Kidney (tissue), 14 donors: ENCODE data around the gene CASP14. TPM values are rescaled to one million over a fixed set of nuclear protein-coding genes. Genes with fewer than 3 reads are reported as not detected.

Experiments used
- DNase-seq, 5 donors: peaks; one replicate each; pipeline ENCODE4 v3.0.0-alpha.2; 2013 to 2020
- FAIRE-seq: peaks from 2 replicates; lab custom pipeline; 2012; peaks lifted over from hg19 to GRCh38; lab: Jason Lieb, UNC
- H3K27ac ChIP-seq, 2 donors: one replicate each; pipeline ENCODE4 v1.7.0; 2013; ENCODE audit warnings: low read depth in 2 of 2, low read length in 2 of 2, inconsistent platforms in 1 of 2
- H3K27me3 ChIP-seq: one replicate; pipeline ENCODE4 v1.7.1; 2013; ENCODE audit warnings: low read length, inconsistent platforms; ENCODE audit not compliant: control insufficient read depth, insufficient read depth
- H3K36me3 ChIP-seq, 3 donors: one replicate each; pipeline versions ENCODE4 v1.7.0 to v1.7.1; 2013; ENCODE audit warnings: low read length in 3 of 3, control low read depth in 1 of 3, inconsistent platforms in 1 of 3; ENCODE audit not compliant: insufficient read depth in 3 of 3, control insufficient read depth in 2 of 3
- H3K4me1 ChIP-seq, 3 donors: one replicate each; pipeline versions ENCODE4 v1.7.0 to v1.7.1; 2013; ENCODE audit warnings: low read length in 3 of 3, inconsistent platforms in 1 of 3, low read depth in 1 of 3; ENCODE audit not compliant: control insufficient read depth in 2 of 3, insufficient read depth in 2 of 3
- H3K4me3 ChIP-seq, 3 donors: one replicate each; pipeline versions ENCODE4 v1.7.0 to v1.8.1; 2013; ENCODE audit warnings: low read length in 3 of 3, control low read depth in 1 of 3, inconsistent platforms in 1 of 3
- H3K9ac ChIP-seq, 3 donors: one replicate each; pipeline versions ENCODE4 v1.7.0 to v1.7.1; 2013; ENCODE audit warnings: low read length in 3 of 3, control low read depth in 1 of 3, inconsistent platforms in 1 of 3
- H3K9me3 ChIP-seq, 3 donors: one replicate each; pipeline versions ENCODE4 v1.7.0 to v1.7.1; 2013; ENCODE audit warnings: low read length in 3 of 3, control low read depth in 1 of 3, inconsistent platforms in 1 of 3; ENCODE audit not compliant: control insufficient read depth in 2 of 3, insufficient read depth in 1 of 3
- intact Hi-C: fragments of 100-400 bp; cut with DNase I; formaldehyde crosslinking; loops from one replicate; pipeline ENCODE4 v1.11.1; 2022
- polyA plus RNA-seq: library from polyadenylated mRNA; stranded (reverse); fragments of 350-450 nt; fragmentation: Illumina TruSeq; extraction: RNeasy Lipid Tissue Mini Kit (QIAGEN cat#74804); gene quantifications from one replicate; pipeline ENCODE4 v1.2.3, GENCODE V29; 2014; ENCODE audit warnings: low read depth, low replicate concordance; ENCODE audit not compliant: insufficient read depth
- total RNA-seq: library from RNA; stranded (reverse); fragmentation: NEBNext Ultra II Directional; extraction: Animal tissue kit (Norgen Biotek cat#: 25700); gene quantifications from one replicate; pipeline ENCODE4 v1.2.1, GENCODE V29; 2021
- TF ChIP-seq, protein P1 (sequence below): IDR thresholded peaks from 3 replicates; pipeline ENCODE4 v1.5.1; 2012; ENCODE audit warnings: mild to moderate bottlenecking, moderate library complexity, borderline replicate concordance; ENCODE audit not compliant: insufficient read depth; ENCODE audit errors: extremely low read depth
- donor health status: control.
- donor health status: control.
- donor health status: control.
- donor health status: control.
- donor health status: control.
- donor health status: DM: yes; HTN: yes; CAD: no.
- donor health status: Normal renal cell carcinoma (clear cell type).

CASP14 gene
- total and polyA plus RNA-seq, 2 donors from 2014 or later, result 0.16 TPM; not detected in 1

DNA sequence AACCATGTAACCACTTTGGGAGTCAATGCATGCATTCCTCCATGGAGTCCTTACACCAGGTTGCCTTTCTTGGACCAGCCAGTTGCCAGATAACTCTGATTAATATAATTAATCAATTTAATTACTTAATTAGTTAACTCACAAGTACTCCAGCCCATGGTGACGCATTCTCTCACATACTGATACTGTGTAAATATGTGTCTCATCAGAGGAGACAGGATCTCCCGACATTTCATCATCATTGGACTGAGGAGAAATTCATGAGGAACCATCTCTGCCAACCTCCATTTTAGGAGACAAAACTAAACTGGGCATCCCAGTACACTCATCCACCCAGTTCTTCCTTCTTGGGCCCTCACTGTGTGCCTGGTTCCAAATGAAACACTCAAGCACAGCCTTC is 6.5 kb upstream of the CASP14 start:
- DNase-seq (no peak), FAIRE-seq (no peak)
- H3K36me3 ChIP-seq, result no peaks in the 10 kb centered on the region
- no peaks in the 10 kb centered on the region for H3K4me1 ChIP-seq
- intact Hi-C loops, result no loop called here
- H3K4me3 ChIP-seq, result no peak overlapping the region
- H3K9me3 ChIP-seq, result no peaks in the 10 kb centered on the region
- TF ChIP-seq, protein P1, sequence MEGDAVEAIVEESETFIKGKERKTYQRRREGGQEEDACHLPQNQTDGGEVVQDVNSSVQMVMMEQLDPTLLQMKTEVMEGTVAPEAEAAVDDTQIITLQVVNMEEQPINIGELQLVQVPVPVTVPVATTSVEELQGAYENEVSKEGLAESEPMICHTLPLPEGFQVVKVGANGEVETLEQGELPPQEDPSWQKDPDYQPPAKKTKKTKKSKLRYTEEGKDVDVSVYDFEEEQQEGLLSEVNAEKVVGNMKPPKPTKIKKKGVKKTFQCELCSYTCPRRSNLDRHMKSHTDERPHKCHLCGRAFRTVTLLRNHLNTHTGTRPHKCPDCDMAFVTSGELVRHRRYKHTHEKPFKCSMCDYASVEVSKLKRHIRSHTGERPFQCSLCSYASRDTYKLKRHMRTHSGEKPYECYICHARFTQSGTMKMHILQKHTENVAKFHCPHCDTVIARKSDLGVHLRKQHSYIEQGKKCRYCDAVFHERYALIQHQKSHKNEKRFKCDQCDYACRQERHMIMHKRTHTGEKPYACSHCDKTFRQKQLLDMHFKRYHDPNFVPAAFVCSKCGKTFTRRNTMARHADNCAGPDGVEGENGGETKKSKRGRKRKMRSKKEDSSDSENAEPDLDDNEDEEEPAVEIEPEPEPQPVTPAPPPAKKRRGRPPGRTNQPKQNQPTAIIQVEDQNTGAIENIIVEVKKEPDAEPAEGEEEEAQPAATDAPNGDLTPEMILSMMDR, result no peak
- H3K27me3 ChIP-seq, result no peaks in the 10 kb centered on the region
- H3K27ac ChIP-seq, result no peak overlapping the region
- no peak overlapping the region for H3K9ac ChIP-seq

DNA sequence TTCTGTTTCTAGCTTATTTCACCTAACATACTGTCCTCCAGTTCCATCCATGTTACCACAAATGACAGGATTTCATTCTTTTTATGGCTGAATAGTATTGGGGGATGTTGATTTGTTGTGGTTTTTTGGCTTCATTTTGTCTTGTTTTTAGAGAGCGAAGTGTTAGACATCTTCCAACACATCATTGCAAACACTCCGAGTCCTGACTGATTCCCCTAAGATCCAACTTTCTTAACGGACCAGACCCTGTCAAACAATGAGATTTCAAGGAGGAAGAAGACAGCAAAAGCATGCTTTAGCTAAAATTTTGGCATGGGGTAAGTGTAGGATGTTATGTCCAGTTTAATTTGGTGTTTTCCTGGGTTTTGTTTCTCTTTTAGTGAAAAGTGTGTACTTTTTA is 3.8 kb upstream of the CASP14 start:
- DNase-seq (no peak), FAIRE-seq (no peak)
- Histone ChIP-seq H3K9ac (no peak overlapping the region), H3K4me1 (no peaks in the 10 kb centered on the region), H3K27me3 (no peaks in the 10 kb centered on the region), H3K27ac (no peak overlapping the region), H3K9me3 (no peaks in the 10 kb centered on the region), H3K4me3 (no peak overlapping the region), H3K36me3 (no peaks in the 10 kb centered on the region)
- intact Hi-C loops, result no loop called here
- TF ChIP-seq, protein P1, result no peak

GRCh38 chr19:15047680-15048079 is 1.6 kb upstream of the CASP14 start:
- Histone ChIP-seq H3K9me3 (no peaks in the 10 kb centered on the region), H3K27me3 (no peaks in the 10 kb centered on the region), H3K4me1 (no peaks in the 10 kb centered on the region), H3K9ac (no peak overlapping the region), H3K36me3 (no peaks in the 10 kb centered on the region), H3K4me3 (no peak overlapping the region), H3K27ac (no peak overlapping the region)
- TF ChIP-seq, protein P1, result no peak
- FAIRE-seq (no peak), DNase-seq (no peak)
- intact Hi-C loops, result no loop called here

DNA sequence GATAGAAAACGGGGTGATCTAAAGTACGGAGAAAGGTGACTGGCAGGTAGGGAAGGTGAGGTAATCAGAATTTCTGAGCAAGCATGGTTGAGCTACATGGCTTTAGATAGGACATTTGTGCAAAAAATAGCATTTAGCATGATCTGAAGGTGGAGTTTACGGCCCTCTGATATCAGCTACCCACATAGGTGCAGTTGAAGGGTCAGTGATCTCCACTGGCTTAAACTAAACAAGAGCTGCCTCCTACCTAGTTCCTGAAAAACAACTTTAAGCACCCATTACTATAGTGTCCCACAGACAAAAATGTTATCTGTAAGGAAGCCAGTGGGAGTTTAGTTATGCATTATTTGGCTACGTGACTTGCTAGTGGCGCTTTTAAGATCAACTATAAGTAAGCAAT is 1.2 kb upstream of the CASP14 start:
- TF ChIP-seq, protein P1, result no peak
- H3K36me3 ChIP-seq, result no peaks in the 10 kb centered on the region
- H3K27me3 ChIP-seq, result no peaks in the 10 kb centered on the region
- no peak overlapping the region for H3K4me3 ChIP-seq
- H3K27ac ChIP-seq, result no peak overlapping the region
- no peaks in the 10 kb centered on the region for H3K4me1 ChIP-seq
- intact Hi-C loops, result no loop called here
- DNase-seq, result no peak
- FAIRE-seq, result no peak
- no peak overlapping the region for H3K9ac ChIP-seq
- no peaks in the 10 kb centered on the region for H3K9me3 ChIP-seq
